OCI-LY1 (cell line): ENCODE data around the gene ROMO1.

Experiments used
- CTCF ChIP-seq: fragments of 200-600 bp; sonication (generic), shearing (Covaris generic); IDR thresholded peaks from 2 replicates; pipeline ENCODE4 v1.5.1; 2017; ENCODE audit warnings: mild to moderate bottlenecking, antibody characterized with exemption, low read length, moderate library complexity, mixed read lengths
- EZH2 ChIP-seq: fragments of 200-600 bp; sonication (generic), shearing (Covaris generic); IDR thresholded peaks from 2 replicates; pipeline ENCODE4 v1.8.0; 2017; ENCODE audit warnings: borderline replicate concordance, mixed run types, mild to moderate bottlenecking, antibody characterized with exemption, low read length, moderate library complexity, mixed read lengths

- TF ChIP-seq CTCF (no peak), EZH2 (no peak)
These were observed 17.2 kb upstream of the ROMO1 start for GRCh38 chr20:35681960-35682359.
